NCI-H69 (cell line): ENCODE data around the gene HCRTR1.

ENCODE experiments used
- DNase-seq: peaks from one replicate; lab custom pipeline; 2025; lab: John Stamatoyannopoulos, UW

Gene HCRTR1

GRCh38 chr1:31617218-31617915 is at the start of gene HCRTR1:
Gene HCRTR1 (plus strand): TSS chr1:31617689. CDS start chr1:31619193, 1,504 bp downstream.
- DNase-seq: peak; percentile 27

DNA sequence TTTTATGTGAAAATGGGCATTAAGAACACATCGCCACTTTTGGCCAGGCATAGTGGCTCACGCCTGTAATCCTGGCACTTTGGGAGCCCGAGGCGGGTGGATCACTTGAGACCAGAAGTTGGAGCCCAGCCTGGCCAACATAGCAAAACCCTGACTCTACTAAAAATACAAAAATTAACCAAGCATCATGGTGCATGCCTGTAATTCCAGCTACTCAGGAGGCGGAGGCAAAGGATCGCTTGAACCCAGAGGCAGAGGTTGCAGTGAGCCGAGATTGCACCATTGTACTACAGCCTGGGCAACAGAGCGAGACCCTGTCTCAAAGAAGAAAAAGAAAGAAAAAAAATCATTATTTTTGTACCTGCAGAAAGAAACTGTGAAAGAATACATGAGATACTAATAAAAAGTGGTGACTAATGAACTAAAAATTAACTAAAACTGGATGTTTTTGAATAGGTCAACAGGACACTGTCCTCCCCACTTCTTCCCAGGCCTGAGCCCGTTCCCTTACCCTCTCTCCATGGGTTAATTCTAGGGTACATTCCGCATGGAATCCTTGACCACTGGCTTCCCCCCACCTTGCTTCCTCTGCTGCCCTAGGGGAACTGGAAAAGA is 49.4 kb upstream of the HCRTR1 start:
- DNase-seq: no peak

- DNase-seq: no peak
Measured at GRCh38 chr1:31568895-31569595, 48.4 kb upstream of the HCRTR1 start.

DNA sequence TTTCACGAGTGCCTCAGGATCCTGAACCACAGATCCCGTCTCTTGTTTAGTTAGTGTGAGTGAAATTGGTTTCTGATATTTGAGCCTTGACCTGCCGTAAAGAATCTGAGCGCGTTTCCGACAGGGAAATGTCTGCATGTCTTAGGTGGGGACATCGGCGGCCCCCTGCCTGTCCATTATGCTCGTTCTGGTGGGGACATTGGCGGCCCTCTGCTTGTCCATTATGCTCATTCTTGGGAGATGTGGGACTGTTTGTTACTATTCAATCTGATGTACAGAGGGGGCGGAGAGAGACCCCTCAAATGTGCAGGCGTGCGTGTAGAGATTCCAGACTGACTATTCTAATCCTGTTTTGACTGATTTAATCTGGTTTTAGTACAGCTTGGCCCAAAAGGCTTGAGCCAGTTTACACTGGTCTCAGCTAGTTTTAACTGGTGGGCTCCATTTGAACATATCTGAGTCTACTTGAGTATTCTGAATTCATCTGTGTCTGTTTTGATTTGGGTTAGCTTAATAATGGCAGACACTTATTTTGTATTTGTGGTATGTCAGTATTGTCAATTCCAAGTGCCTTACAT is 47.8 kb upstream of the HCRTR1 start:
- DNase-seq: no peak

- no peak for DNase-seq
Measured at GRCh38 chr1:31570228-31570627, 47.3 kb upstream of the HCRTR1 start.

DNA sequence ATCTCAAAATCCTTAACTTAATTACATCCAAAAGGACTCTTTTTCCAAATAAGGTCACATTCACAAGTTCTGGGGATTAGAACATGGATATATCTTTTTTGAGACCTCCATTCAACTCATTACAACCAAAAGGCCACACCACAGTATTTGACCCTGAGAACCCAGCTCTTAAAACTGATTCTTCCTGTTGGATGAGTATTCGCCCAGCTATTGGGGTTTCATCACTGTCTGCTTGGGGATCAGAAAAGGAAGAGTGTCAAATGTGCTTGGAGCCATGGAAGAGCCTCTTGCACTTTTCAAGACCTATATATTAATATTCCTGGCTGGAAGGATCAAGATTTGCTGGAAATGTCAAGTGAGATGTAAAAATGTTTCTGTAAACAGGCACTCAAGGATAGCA is 46.6 kb upstream of the HCRTR1 start:
- no peak for DNase-seq

DNA sequence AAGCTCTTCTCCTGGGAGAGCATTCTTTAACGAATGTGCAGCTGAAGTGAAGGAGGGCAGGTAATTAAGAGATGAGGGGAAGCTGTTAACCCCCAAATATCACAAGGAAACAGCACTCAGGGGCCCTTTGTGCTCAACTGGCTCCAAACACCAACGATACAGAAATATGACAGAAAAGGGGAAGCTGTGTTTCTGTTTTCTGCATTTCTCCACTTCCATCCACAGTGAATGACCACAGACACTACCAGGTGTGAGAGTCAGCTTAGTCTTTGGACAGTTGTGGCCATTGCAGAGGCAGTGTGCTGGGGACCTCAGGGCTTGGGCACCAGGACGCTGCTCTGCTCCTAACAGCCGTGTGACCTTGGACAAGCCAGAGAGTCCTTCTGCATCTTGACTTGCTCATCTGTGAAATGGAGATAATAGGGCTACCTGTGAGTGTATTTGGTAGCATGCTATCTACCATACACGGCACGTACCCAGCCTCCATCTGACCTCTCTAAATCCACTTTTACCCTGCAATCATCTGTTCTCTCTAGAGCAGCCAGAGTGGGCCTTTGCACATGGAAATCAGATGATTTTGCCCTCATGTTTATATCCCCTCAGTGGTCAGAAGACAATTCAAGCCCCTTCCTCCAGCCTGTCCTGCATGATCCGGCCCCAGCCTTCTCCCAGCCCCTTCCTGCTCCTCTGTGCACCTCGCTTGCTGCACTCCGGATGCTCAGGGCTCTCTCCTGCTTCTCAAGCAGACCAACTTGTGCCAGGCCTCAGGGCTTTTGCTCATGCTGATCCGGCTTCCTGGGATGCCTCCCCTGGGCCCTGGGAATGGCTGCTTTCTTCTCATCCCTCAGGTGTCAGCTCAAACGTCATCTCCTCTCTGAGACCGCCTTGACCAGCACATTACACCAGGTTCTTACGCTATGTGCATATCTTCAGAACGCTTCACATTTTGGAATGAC is 45.9 kb upstream of the HCRTR1 start:
- no peak for DNase-seq

GRCh38 chr1:31572323-31573104 is 45.0 kb upstream of the HCRTR1 start:
- no peak for DNase-seq

DNA sequence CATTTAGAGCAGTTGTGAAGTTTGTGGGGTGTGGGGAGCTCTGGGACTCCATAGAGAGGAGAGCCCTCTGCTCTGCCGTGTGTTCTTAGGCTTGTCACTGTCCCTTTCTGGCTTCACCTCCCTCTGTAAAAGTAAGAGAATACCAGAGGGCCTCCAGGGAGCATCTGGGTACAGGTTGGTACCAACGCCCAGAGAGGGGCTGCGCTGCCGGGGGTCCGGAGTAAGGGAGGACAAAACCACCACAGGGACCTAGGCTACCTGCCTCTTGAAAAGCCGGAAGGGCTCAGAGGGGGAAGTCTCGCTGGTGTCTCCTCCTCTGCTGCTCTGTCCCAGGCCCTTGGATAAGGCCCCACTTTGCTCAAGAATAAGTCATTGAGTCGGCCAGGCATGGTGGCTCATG is 44.2 kb upstream of the HCRTR1 start:
- no peak for DNase-seq

- DNase-seq: no peak
Measured at GRCh38 chr1:31574749-31575368, 42.6 kb upstream of the HCRTR1 start.

- DNase-seq: peak; percentile 6
Measured at GRCh38 chr1:31575369-31576140, 41.9 kb upstream of the HCRTR1 start.

GRCh38 chr1:31576201-31576669 is 41.3 kb upstream of the HCRTR1 start, which contains the start of gene TINAGL1:
Gene TINAGL1 (plus strand): TSS chr1:31576515. CDS start chr1:31577149, 634 bp downstream.
- DNase-seq: peak; percentile 59

DNA sequence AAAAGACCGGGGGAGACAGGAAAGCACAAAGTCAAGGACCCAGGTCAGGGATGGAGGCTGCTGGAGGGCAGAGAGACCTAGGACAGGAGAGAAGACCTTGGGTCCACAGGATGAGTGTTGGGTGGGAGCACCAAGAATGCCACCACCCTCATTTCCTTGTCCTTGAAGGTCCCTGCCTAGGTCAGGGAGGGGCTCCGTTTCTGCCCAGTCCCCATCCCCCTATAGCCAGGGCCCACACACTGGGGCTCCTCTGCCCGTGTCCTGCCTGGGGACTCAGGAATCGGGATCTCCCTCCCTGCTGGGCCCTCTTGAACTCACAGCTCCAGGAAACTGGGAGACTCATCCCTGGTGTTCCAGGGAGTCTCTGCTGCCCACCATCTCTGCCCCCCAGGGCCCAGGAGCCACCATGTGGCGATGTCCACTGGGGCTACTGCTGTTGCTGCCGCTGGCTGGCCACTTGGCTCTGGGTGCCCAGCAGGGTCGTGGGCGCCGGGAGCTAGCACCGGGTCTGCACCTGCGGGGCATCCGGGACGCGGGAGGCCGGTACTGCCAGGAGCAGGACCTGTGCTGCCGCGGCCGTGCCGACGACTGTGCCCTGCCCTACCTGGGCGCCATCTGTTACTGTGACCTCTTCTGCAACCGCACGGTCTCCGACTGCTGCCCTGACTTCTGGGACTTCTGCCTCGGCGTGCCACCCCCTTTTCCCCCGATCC is 40.6 kb upstream of the HCRTR1 start:
- DNase-seq: no peak

DNA sequence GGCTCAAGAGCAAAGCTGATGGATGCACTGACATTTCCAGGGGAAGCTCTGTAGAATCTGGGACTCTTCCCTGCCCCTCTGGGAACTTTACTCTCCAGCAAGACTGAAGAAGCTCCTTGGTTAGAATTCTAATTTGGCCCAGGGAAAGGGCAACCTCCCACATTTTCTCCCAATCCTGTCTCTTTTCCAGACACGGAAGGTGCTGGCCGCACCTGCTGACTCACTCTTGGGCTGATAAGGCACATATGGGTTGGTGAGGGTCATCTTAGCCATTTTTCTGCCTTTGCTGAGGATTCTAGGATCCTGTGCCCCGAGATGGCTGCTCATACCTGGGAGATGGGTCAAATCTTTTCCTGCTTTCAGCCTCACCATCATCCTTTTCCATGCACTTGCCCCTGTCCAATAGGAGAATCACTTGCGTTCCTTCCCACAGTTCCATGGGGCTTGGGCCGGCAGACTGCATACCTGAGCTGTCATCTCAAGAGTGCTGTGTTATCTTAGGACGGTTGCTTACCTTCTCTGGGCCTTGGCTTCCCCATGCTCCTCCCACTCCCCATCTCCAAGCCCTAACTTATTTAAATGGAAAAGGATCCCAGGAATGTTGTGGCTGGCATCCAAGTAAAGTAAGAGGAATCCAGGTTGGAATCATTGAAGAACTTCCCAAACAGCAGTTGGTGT is 39.8 kb upstream of the HCRTR1 start:
- DNase-seq: no peak

- DNase-seq: no peak
Measured at GRCh38 chr1:31579374-31579773, 38.1 kb upstream of the HCRTR1 start.

DNA sequence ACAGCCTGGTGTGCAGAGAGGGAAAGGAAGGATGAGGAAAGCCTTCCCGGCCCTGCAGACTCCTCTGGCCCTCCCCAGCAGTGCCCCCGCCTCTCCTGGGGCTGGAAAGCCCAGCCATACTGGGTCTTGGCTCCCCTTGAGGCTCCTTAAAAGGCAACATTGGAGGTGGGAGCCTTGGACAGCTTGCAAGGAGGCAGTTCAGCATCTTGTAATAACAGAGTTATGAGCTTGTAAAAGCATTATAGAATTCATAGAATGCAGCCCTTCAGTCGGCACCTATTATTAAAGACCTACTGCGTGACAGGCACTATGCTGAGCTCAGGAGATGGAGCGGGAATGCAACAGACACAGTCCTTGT is 37.0 kb upstream of the HCRTR1 start:
- no peak for DNase-seq

- no peak for DNase-seq
Measured at GRCh38 chr1:31580891-31581603, 36.4 kb upstream of the HCRTR1 start.
